Right lobe of liver (tissue), 6 donors: ENCODE measurements around the gene PRIM2. TPM values are rescaled to one million over a fixed set of nuclear protein-coding genes. Genes with fewer than 3 reads are reported as not detected.
"Not testable (repeated sequence)": the region's sequence is repeated elsewhere in the genome, so short reads cannot be mapped to it uniquely, and the experiment has no call there.

Source experiments
- ATAC-seq, 4 donors: fragments of 200-7000 bp; cut with Tn5 transposase; one replicate each; pipeline ENCODE4 v1.9.1; 2020; ENCODE audit warnings: mild to moderate bottlenecking in 4 of 4, moderate library complexity in 4 of 4
- DNase-seq, 3 donors: peaks; one replicate each; pipeline ENCODE4 v3.0.0-alpha.2; 2020
- H3K27ac ChIP-seq, 3 donors: fragments of 200-600 bp; one replicate each; pipeline ENCODE4 v1.8.0; 2022
- H3K27me3 ChIP-seq, 2 donors: fragments of 200-600 bp; one replicate each; pipeline ENCODE4 v1.8.0; 2022
- H3K36me3 ChIP-seq, 4 donors: fragments of 200-600 bp; sonication (generic) in 1 of 4; one replicate each; pipeline versions ENCODE4 v1.5.1 to v1.8.0; 2017 to 2022; ENCODE audit warnings: control low read depth in 1 of 4
- H3K4me1 ChIP-seq, 4 donors: fragments of 200-600 bp; sonication (generic) in 1 of 4; one replicate each; pipeline versions ENCODE4 v1.5.1 to v1.8.0; 2017 to 2022; ENCODE audit warnings: control low read depth in 1 of 4
- H3K4me3 ChIP-seq, 3 donors: fragments of 200-600 bp; one replicate each; pipeline ENCODE4 v1.8.0; 2022
- H3K9me3 ChIP-seq, 4 donors: fragments of 200-600 bp; sonication (generic) in 1 of 4; one replicate each; pipeline versions ENCODE4 v1.5.1 to v1.8.0; 2017 to 2022; ENCODE audit warnings: control low read depth in 1 of 4
- POLR2A ChIP-seq: fragments of 450-650 bp; IDR thresholded peaks from one replicate; pipeline ENCODE4 v1.6.1; 2017; ENCODE audit warnings: antibody characterized with exemption, mild to moderate bottlenecking
- WGBS: methylation state at CpG from one replicate; pipeline ENCODE4 v1.1.6; 2018; ENCODE audit warnings: low coverage, low lambda C conversion rate; ENCODE audit not compliant: insufficient coverage; ENCODE audit errors: missing lambda C conversion rate; 5-methylcytosine and 5-hydroxymethylcytosine counted together
- intact Hi-C, 2 donors: fragments of 100-400 bp; cut with DNase I; formaldehyde crosslinking; loops; one replicate each; pipeline versions ENCODE4 v1.11.2 to v1.14.1; 2022
- total RNA-seq, 6 experiments: library from RNA; depleted of rRNA in 2 of 6; stranded (reverse); fragments of >200 nt in 2 of 6; fragmentation: NEBNext Ultra II Directional in 3 of 6; extraction: Animal tissue kit (Norgen Biotek cat#: 25700) in 3 of 6; gene quantifications; one replicate each; pipeline versions ENCODE4 v1.1.0 to v1.2.4, GENCODE V29; 2016 to 2023
- TF ChIP-seq, protein P1 (sequence below), 4 donors: fragments of 200-600 bp in 3 of 4; fragments of 450-650 bp in 1 of 4; IDR thresholded peaks; one replicate each; pipeline versions ENCODE4 v1.5.1 to v1.8.0; 2016 to 2022; ENCODE audit warnings: antibody characterized with exemption in 4 of 4, mild to moderate bottlenecking in 2 of 4
- donor health status: DM: no; HTN: yes; CAD: no.
- donor health status: DM: no; HTN: no; CAD: no.
- donor health status: DM: no; HTN: no; CAD: no.
- donor health status: DM: no; HTN: yes; CAD: no.
- donor health status: DM: no; HTN: yes; CAD: no.

Gene PRIM2
- total RNA-seq, 6 experiments from 2014 or later = 2.8 to 5.8 (median 3.7) TPM

DNA sequence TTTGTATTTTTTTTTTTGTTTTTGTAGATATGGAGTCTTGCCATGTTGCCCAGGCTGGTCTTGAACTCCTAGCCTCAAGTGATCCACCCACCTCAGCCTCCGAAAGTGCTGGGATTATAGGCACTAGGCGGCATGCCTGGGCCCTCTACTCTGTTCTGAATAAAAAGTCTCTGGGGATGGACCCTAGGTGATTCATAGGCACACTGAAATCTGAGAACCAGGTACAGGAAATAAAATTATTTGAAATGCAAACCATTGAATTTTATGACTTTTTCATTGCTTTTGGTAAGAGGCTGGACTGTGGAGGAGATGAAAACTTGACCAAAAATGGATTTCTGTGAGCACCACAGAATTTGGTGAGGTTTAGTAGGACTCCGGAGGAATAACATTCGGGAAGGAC, 117.5 kb downstream of the PRIM2 start:
- intact Hi-C loops = no loop called here
- whole genome bisulfite sequencing = 100% methylated on average over 3 of the region's 4 CpGs
- H3K27me3 ChIP-seq = no peaks in the 10 kb centered on the region
- DNase-seq (no peak), ATAC-seq (no peak)
- H3K4me1 ChIP-seq = no peaks in the 10 kb centered on the region
- H3K4me3 ChIP-seq = no peak overlapping the region
- H3K27ac ChIP-seq = no peak overlapping the region
- no peaks in the 10 kb centered on the region for H3K9me3 ChIP-seq
- no peaks in the 10 kb centered on the region for H3K36me3 ChIP-seq
- no peak for TF ChIP-seq POLR2A
- TF ChIP-seq, protein P1, sequence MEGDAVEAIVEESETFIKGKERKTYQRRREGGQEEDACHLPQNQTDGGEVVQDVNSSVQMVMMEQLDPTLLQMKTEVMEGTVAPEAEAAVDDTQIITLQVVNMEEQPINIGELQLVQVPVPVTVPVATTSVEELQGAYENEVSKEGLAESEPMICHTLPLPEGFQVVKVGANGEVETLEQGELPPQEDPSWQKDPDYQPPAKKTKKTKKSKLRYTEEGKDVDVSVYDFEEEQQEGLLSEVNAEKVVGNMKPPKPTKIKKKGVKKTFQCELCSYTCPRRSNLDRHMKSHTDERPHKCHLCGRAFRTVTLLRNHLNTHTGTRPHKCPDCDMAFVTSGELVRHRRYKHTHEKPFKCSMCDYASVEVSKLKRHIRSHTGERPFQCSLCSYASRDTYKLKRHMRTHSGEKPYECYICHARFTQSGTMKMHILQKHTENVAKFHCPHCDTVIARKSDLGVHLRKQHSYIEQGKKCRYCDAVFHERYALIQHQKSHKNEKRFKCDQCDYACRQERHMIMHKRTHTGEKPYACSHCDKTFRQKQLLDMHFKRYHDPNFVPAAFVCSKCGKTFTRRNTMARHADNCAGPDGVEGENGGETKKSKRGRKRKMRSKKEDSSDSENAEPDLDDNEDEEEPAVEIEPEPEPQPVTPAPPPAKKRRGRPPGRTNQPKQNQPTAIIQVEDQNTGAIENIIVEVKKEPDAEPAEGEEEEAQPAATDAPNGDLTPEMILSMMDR (IDR thresholded peaks at IDR 0.05) = no peak

DNA sequence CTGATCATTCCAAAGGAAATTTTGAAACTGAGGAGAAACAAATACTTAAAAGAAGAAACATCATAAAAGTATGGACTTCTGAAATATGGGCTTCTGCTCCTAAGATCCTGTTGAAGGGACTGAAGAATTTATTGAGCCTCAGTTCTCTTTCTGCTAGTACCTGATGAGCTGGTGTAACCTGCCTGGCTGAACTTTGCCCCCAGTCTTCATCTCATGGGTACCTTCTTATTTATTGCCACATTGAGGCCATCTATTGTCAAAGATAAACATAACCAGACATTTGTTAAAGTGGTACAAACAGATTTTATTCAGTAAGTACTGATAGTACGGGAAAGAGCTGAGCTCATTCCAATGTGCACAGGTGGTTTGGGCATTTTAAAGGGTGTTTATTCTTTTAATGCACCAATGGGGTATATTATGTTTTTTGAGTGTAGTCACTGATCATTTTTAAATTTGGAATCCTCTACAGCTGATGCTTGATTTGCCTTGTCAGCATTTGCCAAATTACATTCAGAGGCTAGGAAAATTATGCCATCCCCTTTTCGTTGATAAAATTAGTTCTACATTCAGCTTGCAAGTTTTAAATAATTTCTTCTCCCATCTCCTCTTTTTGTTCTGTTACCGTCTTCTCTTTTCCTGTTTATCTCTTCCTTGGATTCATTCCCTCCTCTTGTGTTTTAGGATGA, 118.2 kb downstream of the PRIM2 start:
- no peaks in the 10 kb centered on the region for H3K4me1 ChIP-seq
- no peak for ATAC-seq
- intact Hi-C loops = no loop called here
- H3K4me3 ChIP-seq = no peak overlapping the region
- no peak for DNase-seq
- no peaks in the 10 kb centered on the region for H3K36me3 ChIP-seq
- H3K27me3 ChIP-seq = no peaks in the 10 kb centered on the region
- no peak for TF ChIP-seq POLR2A
- TF ChIP-seq, protein P1 (IDR thresholded peaks at IDR 0.05) = no peak
- no peaks in the 10 kb centered on the region for H3K9me3 ChIP-seq
- 89% methylated on average over 3 of the region's 3 CpGs for WGBS
- no peak overlapping the region for H3K27ac ChIP-seq

- H3K4me1 ChIP-seq, H3K27ac ChIP-seq, ATAC-seq, H3K9me3 ChIP-seq, DNase-seq, H3K27me3 ChIP-seq, H3K4me3 ChIP-seq, H3K36me3 ChIP-seq, intact Hi-C loops: not testable (repeated sequence)
- 100% methylated on average over 1 of the region's 1 CpG for WGBS
These were observed 123.3 kb downstream of the PRIM2 start for GRCh38 chr6:57440735-57441134.

- H3K27me3 ChIP-seq, H3K4me1 ChIP-seq, H3K27ac ChIP-seq, H3K4me3 ChIP-seq, DNase-seq, H3K9me3 ChIP-seq, intact Hi-C loops, ATAC-seq, H3K36me3 ChIP-seq: not testable (repeated sequence)
These were observed 124.7 kb downstream of the PRIM2 start for GRCh38 chr6:57442133-57442532.

GRCh38 chr6:57443181-57443580, 125.8 kb downstream of the PRIM2 start:
- DNase-seq, ATAC-seq, H3K4me3 ChIP-seq, H3K36me3 ChIP-seq, intact Hi-C loops, H3K27me3 ChIP-seq, H3K4me1 ChIP-seq, H3K27ac ChIP-seq, H3K9me3 ChIP-seq: not testable (repeated sequence)
- WGBS = 88% methylated on average over 2 of the region's 2 CpGs

GRCh38 chr6:57444787-57445186, 127.4 kb downstream of the PRIM2 start:
- H3K9me3 ChIP-seq, H3K27ac ChIP-seq, DNase-seq, H3K4me3 ChIP-seq, ATAC-seq, intact Hi-C loops, H3K36me3 ChIP-seq, H3K4me1 ChIP-seq, H3K27me3 ChIP-seq: not testable (repeated sequence)
- WGBS = 71% methylated on average over 1 of the region's 1 CpG

GRCh38 chr6:57445379-57445778, 127.9 kb downstream of the PRIM2 start:
- not testable (repeated sequence) for H3K4me1 ChIP-seq, H3K9me3 ChIP-seq

DNA sequence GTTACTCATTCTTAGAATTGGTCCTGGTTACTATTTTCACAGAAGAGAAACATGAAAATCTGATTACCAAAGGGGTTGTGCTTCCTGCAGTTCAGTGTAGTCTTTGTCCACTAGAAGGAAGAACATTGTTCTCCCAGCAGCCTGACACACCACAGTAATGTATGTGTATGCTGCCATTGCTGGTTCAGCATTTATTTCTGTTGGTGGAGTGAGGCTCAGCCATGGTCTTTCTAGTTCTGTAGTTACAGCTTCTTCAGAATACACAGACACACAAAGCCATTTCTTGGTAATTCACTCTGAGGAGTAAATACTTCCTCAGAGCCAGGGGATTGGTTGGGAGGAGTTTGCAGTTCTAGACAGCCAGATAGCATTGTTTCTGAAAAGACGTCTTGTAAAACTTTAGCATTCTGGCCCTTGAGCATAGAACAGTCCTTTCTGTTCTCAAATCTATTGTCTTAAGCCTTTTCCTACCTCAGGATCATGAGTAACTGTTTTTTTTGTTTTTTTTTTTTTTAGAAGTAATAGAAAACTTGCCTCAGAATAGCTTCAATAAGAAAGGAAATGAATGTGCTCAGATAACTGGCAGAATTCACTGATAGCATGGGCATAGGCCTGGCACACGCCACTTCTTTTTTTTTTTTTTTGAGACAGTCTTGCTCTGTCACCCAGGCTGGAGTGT, 128.5 kb downstream of the PRIM2 start:
- ATAC-seq = peak in 1 of 4 donors; percentile 19
- DNase-seq, H3K9me3 ChIP-seq, H3K27me3 ChIP-seq, H3K4me1 ChIP-seq, H3K4me3 ChIP-seq, H3K27ac ChIP-seq, intact Hi-C loops, H3K36me3 ChIP-seq: not testable (repeated sequence)
- WGBS = 72% methylated on average over 2 of the region's 2 CpGs

More at GRCh38 chr6:57445379-57445778, 127.9 kb downstream of the PRIM2 start:
- ATAC-seq, intact Hi-C loops, H3K36me3 ChIP-seq, DNase-seq, H3K4me3 ChIP-seq, H3K27me3 ChIP-seq, H3K27ac ChIP-seq: not testable (repeated sequence)

GRCh38 chr6:57449496-57450066, 132.2 kb downstream of the PRIM2 start:
- H3K4me3 ChIP-seq, DNase-seq, H3K9me3 ChIP-seq, H3K4me1 ChIP-seq, H3K27me3 ChIP-seq, ATAC-seq, intact Hi-C loops, H3K27ac ChIP-seq, H3K36me3 ChIP-seq: not testable (repeated sequence)
- WGBS = 93% methylated on average over 1 of the region's 1 CpG
